ENCODE data around the gene LDLRAD4. TPM values are rescaled to one million over a fixed set of nuclear protein-coding genes. Genes with fewer than 3 reads are reported as not detected.
A peak's percentile ranks its signal among the peaks of the same experiment; 100 is the strongest.

LDLRAD4 gene
- total and polyA plus RNA-seq, 9 of the 15 experiments (the other 6 are each of a cell fraction or from before 2014, with no cell fraction given) = 0.01 TPM; not detected in 8

DNA sequence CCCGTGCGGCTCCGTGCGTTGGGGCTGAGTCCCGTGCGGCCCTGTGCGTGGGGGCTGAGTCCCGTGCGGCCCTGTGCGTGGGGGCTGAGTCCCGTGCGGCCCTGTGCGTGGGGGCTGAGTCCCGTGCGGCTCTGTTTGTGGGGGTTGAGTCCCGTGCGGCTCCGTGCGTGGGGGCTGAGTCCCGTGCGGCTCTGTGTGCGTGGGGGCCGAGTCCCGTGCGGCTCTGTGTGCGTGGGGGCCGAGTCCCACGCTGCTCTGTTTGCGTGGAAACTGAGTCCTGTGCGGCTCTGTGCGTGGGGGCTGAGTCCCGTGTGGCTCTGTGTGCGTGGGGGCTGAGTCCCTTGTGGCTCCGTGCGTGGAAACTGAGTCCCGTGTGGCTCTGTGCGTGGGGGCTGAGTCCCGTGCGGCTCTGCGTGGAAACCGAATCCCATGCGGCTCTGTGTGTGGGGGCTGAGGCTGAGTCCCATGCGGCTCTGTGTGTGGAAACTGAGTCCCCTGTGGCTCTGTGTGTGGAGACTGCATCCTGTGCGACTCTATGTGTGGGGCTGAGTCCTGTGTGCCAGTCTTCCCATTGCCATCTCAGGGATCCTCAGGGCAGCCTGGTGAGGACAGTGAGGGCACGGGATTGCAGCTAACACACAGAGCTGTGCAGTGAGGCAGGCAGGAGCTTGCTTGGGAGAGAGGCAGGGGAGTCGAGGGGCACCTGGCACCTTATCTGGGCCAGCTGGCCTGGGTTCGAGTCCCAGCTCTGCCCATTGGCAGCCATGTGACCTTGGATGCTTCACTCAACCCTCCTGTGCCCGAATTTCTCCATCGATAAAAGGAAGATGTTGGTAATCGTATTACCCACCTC, 44.5 kb downstream of the LDLRAD4 start:
- Histone ChIP-seq H4K20me1 (replicated peaks; ENCODE audit: control insufficient read depth, insufficient read depth, low read length) (peaks cover 4% of the 10 kb centered on the region), H2AFZ (ENCODE audit: low read depth, low read length) (no peak overlapping the region), H3K4me3 (no peak overlapping the region), H3K9me1 (ENCODE audit: control insufficient read depth, insufficient read depth, low read length) (no peaks in the 10 kb centered on the region), H3K27me3 (ENCODE audit: control insufficient read depth in 2 of 2, insufficient read depth in 2 of 2, low read length in 2 of 2) (peaks cover 19 to 43% of the 10 kb centered on the region in 2 experiments), H3K4me1 (replicated peaks in 1 of 2; ENCODE audit: control insufficient read depth in 2 of 2, insufficient read depth in 2 of 2, low read length in 2 of 2) (peaks cover 0 to 6% of the 10 kb centered on the region in 2 experiments; a peak in 2 of 5 replicates), H3K4me2 (ENCODE audit: insufficient read depth, low read length) (no peak overlapping the region), H3K36me3 (ENCODE audit: control insufficient read depth, insufficient read depth, low read length) (no peaks in the 10 kb centered on the region), H3K27ac (ENCODE audit: extremely low read depth, low read depth, low read length) (no peak overlapping the region), H3K9me3 (replicated peaks; ENCODE audit: control insufficient read depth, insufficient read depth, low read depth, low read length) (no peaks in the 10 kb centered on the region), H3K79me2 (ENCODE audit: control insufficient read depth, insufficient read depth, low read length) (no peaks in the 10 kb centered on the region), H3K9ac (ENCODE audit: insufficient read depth in 1 of 2, low read depth in 2 of 2, low read length in 2 of 2) (no peak overlapping the region)
- POLR2A ChIA-PET = no interaction called here
- 22% methylated on average over 42 of the region's 50 CpGs for WGBS (ENCODE audit: insufficient coverage, low coverage, missing lambda C conversion rate)
- intact Hi-C loops (cut with micrococcal nuclease) (no loop called here), in situ Hi-C loops (cut with MboI) (no loop called here)
- FAIRE-seq (no peak), DNase-seq (ENCODE audit: extremely low read depth in 1 of 4, low spot score in 3 of 4) (no peak), ATAC-seq (no peak)
- TF ChIP-seq ZNF830 (CRISPR knock-in tag; IDR thresholded peaks at IDR 0.05) (no peak), SAFB (IDR thresholded peaks at IDR 0.05; ENCODE audit: borderline replicate concordance, low read depth, low read length) (peak; percentile 82; the same call in 1 of the 2 replicates)
- CTCF ChIA-PET (ENCODE audit: low intra/inter-chr PET ratio) = no interaction called here
- no TSS peak for BruUV-seq (replicated peaks)

Measured in K562 (cell line).